ENCODE data around the gene MSL2. TPM values are rescaled to one million over a fixed set of nuclear protein-coding genes. Genes with fewer than 3 reads are reported as not detected.
"Not testable (repeated sequence)": the region's sequence is repeated elsewhere in the genome, so short reads cannot be mapped to it uniquely, and the experiment has no call there.

Gene MSL2, protein sequence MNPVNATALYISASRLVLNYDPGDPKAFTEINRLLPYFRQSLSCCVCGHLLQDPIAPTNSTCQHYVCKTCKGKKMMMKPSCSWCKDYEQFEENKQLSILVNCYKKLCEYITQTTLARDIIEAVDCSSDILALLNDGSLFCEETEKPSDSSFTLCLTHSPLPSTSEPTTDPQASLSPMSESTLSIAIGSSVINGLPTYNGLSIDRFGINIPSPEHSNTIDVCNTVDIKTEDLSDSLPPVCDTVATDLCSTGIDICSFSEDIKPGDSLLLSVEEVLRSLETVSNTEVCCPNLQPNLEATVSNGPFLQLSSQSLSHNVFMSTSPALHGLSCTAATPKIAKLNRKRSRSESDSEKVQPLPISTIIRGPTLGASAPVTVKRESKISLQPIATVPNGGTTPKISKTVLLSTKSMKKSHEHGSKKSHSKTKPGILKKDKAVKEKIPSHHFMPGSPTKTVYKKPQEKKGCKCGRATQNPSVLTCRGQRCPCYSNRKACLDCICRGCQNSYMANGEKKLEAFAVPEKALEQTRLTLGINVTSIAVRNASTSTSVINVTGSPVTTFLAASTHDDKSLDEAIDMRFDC
- 8.9 and 23.9 TPM in 2 replicates for total RNA-seq (2014; rRNA removed; shearing (Covaris generic))
- 19.2 and 26.3 TPM in 2 replicates for polyA plus RNA-seq (2015; cell fraction: cytosol; rRNA removed)
- polyA plus RNA-seq (2015; cell fraction: nucleus; rRNA removed), result 25.3 and 29.2 TPM in 2 replicates

GRCh38 chr3:136196064-136196400 is at the start of gene MSL2:
TSS of gene MSL2 (minus strand) at chr3:136196335. CDS start at chr3:136195113, 1,222 bp downstream.
- no peak for DNase-seq (ENCODE audit: low read depth)

- DNase-seq (ENCODE audit: low read depth), result no peak
Observed at GRCh38 chr3:136245691-136246090, 49.6 kb upstream of the MSL2 start.

DNA sequence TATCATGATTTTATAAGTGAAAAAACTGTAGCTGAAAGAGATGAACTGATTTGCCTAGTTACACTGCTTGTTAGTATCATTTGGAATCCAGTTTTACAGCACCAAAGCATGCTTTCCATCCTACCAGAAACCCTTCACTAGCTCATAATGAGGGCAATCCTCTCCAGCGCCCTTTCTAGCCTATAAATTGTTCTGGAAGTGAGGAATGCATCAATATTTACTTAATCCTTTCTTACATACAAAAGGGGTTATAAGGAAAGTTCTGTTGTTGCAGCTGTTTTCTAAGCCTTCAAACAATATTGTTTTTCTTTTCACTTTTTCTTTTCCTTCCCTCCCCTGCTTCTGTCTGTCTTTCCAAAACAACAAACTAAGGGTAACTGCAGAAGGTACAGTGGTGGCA is 43.0 kb upstream of the MSL2 start:
- no peak for DNase-seq (ENCODE audit: low read depth)

DNA sequence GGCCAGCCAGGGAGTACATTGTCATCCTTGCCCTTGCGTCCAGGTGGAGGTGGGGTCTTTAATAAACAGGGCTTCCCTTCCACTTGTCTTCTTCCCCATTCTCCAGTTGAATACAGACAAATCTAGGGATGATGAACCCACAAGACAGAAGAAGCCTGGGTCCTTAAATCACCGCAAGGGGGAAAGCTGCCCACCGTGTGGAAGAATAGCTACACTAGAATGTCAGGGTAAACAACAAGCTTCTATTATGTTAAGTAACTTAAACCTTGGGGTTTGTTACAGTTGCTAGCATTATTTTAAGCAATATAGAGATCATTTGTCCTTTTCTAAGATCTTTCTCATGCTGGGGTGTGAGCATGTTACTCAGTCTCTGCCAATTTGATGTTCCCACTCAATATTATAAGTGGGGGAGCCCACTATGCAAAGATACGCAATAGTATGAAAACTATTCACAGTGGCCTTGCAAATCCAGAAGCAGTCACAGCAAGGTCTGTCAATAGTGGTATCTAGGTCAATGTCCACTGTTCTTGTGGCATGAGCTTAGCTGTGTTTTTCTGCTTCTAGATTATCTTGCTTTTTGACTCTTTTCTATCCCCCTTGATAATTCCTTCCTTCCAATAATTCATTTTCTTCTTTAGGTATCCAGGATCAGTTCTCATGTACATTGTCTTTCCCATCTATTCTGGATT is 42.0 kb upstream of the MSL2 start:
- DNase-seq (ENCODE audit: low read depth), result no peak

DNA sequence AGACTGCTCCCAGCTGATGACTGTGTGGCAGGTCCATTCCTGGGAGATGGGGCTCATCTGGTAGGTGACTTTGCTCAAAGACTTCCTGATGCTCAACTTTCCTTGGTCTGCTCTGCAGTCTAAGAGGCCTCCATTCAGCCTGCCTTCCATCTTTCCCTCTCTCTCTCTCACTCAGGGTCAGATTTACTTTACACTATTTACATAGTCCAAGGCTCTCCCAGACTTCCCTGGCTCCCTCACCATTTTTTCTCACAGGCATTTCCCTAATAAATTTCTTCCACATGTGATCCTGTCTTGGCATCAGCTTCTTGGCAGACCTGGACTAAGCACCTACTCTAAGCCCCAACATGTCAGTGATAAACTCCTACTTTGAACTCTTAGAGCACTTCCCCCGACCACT is 41.0 kb upstream of the MSL2 start:
- no peak for DNase-seq (ENCODE audit: low read depth)

DNA sequence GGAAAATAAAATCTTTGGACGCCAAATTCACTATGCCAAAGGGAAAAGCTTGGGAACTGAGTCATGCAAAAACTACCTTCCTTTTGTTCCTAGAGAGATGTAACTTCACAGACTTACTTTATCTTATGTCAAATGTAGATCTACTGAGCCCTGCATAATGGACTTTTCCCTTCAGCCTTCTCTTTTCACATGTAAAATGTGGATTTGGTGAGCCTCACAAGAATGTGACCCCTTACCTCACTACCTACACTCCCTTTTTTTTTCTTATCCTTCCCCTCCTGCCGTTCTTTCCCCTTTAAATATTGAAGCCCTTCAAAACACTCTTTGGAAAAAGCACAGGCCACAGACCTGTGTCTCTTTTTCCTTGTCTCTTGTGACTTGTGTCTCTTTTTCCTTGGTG is 40.0 kb upstream of the MSL2 start:
- no peak for DNase-seq (ENCODE audit: low read depth)

DNA sequence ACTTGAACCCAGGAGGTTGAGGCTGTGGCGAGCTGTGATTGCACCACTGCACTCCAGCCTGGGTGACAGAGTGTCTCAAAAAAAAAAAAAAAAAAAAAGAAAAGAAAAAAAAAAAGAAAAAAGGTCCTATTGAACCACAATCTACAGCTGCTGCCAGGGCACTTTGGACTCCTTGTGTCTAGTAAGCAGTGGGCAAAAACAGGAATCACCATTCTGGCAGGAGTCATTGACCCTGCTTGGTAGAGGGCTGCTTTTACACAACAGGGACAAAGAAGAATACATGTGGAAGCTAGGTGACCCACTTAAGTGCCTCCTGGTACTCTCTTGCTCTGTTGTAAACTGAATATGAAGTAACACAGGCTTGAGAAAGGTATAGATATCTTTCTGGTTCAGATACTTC is 39.4 kb upstream of the MSL2 start:
- no peak for DNase-seq (ENCODE audit: low read depth)

DNA sequence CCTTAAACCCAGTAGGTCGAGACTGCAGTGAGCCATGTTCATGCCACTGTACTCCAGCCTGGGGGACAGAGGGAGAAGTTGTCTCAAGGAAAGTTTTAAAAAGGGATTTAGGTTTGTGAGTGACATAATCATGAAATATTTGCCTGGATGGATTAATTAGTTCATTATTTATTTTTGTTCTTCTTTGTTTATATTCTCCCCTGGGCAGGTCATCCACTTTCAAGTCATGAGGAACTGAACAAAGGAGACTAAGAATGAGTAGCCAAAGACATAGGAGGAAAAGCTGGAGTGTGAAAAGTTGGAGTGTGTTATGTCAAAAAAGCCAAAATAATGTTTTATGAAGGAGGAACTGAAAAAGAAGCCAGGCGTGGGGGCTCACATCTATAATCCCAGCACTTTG is 36.3 kb upstream of the MSL2 start:
- no peak for DNase-seq (ENCODE audit: low read depth)

DNA sequence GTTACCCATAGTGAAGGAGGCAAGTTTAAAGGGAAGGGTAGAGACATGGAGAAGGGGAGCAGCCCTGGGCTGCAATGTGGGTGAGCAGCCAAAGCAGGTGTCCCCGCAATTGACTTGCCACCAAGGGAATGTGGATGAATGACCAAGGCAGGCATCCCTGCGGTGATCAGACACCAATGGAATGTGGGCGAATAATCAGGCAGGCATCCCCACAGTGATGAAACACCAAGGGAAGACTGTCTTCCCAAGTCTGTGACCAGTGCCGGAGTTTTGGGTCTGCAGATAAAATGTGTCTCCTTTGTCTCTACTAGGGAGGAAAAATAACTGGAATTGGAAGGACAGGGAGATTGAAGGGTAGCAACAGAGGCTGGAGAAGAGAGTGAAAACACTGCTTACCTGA is 26.6 kb upstream of the MSL2 start:
- DNase-seq (ENCODE audit: low read depth), result peak; percentile 59

GRCh38 chr3:136211547-136211946 is 15.4 kb upstream of the MSL2 start:
- DNase-seq (ENCODE audit: low read depth), result no peak

DNA sequence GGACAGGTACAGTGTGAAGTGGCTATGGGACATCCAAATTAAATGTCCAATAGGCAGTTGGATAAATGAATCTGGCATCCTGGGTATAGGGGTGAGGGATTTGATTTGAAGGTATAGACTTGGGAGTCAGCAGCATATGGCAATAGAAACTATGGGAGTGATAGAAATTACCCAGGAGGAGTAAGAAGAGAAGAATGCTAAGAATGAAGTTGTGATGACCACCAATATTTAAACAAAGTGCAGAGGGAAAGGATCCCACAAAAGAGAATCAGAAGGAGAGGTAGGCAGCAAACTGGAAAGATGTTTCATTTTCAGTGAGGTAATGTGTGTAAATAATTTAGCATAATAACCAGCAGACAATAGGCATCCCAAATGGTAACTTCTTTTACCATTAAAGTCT is 13.8 kb upstream of the MSL2 start:
- peak; percentile 80 for DNase-seq (ENCODE audit: low read depth)

GRCh38 chr3:136207489-136208115 is 11.5 kb upstream of the MSL2 start:
- no peak for DNase-seq (ENCODE audit: low read depth)

- not testable (repeated sequence) for DNase-seq (ENCODE audit: low read depth)
Observed at GRCh38 chr3:136199219-136199618, 3.1 kb upstream of the MSL2 start.

DNA sequence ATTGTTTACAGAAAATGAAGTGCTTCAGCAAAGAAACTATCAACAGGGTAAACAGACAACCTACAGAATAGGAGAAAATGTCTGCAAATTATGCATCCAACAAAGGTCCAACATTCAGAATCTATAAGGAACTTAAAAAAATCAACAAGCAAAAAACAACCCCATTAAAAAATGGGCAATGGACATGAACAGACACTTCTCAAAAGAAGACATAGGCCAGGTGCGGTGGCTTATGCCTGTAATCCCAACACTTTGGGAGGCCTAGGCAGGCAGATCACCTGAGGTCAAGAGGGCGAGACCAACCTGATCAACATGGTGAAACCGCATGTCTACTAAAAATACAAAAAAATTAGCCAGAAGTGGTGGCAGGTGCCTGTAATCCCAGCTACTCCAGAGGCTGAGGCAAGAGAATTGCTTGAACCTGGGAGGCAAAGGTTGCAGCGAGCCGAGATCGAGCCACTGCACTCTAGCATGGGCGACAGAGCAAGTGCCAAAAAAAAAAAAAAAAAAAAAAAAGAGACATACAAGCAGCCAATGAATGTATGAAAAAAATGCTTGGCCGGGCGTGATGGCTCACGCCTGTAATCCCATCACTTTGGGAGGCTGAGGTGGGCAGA is 2.4 kb upstream of the MSL2 start:
- DNase-seq (ENCODE audit: low read depth), result not testable (repeated sequence)

- no peak for DNase-seq (ENCODE audit: low read depth)
Observed at GRCh38 chr3:136197159-136197793, 1.1 kb upstream of the MSL2 start.

GRCh38 chr3:136196401-136197158 is 445 bp upstream of the MSL2 start:
- DNase-seq (ENCODE audit: low read depth), result peak; percentile 100

GRCh38 chr3:136195258-136196063 is 674 bp downstream of the MSL2 start:
- DNase-seq (ENCODE audit: low read depth), result peak; percentile 78

- peak; percentile 41 for DNase-seq (ENCODE audit: low read depth)
Observed at GRCh38 chr3:136194409-136195257, 1.5 kb downstream of the MSL2 start.

All from HT1080 (cell line).